HG02759 (cell line): ENCODE results near the gene LPCAT1.

ENCODE experiments used
- ATAC-seq: cut with Tn5 transposase; IDR thresholded peaks from one replicate; pipeline ENCODE4 v1.9.1; 2021; ENCODE audit warnings: mild to moderate bottlenecking, moderate library complexity; ENCODE audit not compliant: unreplicated experiment

Gene LPCAT1

DNA sequence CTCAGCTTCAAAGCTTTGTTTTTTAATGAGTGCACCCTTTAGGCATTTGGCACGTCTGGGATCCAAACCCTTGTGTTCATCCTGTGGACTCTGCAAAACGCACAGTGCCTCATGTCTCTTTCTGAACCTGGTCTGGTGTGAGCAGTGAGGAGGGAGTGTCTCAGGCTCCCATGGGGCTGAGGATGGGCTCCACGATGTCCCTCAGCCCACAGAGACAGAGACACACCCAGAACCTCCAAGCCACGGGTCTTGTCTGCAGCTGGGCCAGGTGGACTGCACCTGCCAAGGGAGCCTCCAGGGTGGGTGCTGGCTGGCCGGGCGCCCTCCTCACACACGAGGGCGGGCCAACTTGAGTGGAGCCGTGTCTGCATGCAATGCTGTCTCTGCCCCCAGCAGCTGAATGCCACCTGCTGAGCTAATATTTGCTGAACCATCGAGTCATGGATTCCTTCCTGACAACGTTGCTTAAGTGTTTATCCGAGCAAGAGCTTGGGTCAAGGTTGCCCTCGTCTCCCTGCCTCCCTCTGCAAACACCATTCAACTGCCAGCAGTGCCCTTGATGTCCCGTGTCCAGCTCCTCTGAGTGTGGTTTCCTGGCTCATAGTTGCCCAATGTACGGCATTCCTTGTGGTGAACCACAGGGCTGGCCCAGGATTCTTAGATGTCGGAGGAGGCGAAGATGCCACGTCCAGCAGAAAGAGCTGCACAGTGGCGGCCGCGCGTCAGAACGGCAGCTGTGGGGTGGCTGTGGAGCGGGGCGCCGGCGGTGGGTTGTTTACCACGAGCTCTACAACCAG lies 31.4 kb upstream of the LPCAT1 start:
- no peak for ATAC-seq

GRCh38 chr5:1554410-1554967 lies 30.7 kb upstream of the LPCAT1 start:
- no peak for ATAC-seq

DNA sequence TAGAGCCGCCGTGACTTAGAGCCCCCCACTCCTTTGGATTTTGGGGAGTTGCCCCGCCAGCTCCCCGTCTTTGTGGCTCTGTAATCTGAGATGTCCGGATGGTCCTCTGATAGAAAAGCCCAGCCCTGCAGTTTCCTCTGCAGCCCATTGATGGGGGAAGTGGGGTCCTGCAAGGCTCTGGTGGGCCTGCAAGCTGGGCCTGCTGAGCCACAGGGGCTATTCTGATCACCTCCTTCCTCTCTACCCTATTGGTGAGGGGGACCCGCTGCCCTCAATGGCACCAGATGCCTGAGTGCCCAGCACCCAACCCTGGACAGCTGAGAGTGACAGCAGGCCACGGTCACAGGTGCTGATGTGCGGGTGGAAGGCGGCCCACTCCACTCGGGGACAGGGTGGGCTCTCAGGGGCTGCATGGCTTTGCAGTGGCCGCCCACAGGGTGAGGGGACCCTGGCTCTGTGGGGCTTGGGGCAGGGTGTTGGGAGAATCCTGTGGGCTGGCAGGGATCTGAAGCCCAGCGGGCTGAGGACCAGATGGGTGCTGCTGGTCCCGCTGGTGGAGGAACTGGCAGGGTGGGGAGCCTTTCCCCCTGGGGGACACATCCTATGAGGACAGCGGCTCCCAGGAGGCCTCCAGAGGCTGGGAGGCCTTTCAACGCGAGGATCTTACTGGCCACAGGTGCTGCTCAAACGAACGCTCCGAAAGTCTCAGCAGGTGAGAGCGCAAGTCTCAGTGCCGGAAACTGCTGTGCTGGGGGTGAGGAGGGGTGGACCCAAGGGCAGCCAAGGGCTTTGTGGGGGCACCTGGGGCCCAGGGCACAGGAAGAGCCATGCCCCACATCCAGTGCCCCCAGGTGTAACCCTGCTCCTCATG lies 30.0 kb upstream of the LPCAT1 start:
- ATAC-seq, result no peak

GRCh38 chr5:1552521-1553255 lies 28.9 kb upstream of the LPCAT1 start:
- ATAC-seq, result no peak

DNA sequence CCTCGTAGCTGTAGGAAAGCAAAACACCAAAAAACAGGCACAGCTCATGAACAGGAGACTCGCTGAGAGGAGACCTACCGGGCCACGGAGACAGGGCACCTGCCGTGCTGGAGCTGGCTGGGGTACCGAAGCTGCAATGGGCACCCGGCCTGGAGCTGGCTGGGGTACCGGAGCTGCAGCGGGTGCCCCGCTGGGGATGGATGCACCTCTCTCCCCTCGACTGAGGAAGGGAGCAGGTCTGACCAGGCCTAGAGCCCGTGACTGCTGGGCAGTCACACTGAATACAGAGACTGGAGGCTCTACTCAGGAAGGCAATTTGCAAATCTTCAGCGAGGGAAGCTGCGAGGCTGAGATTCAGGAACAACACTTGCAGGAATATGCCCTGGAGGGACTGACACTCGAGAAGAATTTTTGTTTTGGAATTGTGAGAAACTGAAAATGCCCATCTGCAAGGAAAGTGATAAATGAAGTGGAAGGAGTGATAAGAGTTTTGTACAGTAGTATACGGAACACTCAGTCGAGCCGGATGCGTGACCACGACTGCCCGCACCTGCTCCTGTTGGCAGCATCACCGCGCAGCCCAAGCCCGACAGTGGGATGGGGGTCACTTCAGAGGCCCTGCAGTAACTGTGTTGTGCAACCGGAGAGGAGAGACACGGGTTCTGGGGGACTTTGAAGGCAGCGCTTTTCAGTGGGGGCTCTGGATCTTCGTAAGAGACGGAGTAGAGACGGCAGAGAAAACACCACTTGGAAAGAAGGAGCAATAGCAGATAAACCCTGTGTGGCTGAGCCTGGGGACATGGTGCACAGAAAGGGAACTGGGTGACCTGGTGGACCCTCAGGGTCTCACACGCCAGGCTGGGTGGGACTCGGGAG lies 27.9 kb upstream of the LPCAT1 start:
- ATAC-seq, result no peak

GRCh38 chr5:1550287-1551076 lies 26.7 kb upstream of the LPCAT1 start:
- no peak for ATAC-seq

GRCh38 chr5:1549475-1550030 lies 25.8 kb upstream of the LPCAT1 start:
- no peak for ATAC-seq

DNA sequence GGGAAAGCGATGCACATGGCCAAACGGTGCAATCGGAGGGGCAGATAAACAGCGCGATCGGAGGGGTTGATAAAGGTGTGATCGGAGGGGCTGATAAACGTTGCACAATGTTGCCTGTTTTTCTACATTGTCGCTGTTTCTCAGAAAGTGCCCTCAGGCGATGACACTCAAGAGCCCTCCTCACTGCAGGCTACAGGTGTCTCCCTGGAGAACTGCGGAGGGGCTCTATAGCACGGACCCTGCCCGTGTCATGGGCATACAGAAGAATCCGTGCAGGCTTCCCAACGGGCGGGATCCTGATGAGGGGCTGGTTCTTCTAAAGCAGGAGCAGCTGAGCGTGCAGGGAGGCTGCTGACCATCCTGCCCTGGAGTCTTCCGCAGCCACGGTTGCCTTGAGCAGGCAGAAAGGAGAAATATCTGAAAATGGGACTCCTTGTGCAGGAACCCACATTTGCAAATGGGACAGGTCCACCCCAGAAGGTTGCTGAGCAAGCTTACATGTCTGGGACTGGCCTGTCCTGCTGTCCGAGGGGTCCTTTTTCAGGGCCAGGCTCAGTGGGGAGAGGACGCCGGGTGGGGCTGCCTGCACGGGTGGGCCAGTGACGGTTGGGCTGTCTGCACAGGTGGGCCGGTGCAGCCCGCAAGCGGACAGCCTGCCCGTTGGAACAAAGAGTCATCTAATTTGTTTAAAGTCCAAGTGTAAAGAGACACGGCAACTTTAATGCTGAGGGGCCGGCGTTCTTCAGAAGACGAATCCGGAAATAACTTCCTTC lies 25.1 kb upstream of the LPCAT1 start:
- no peak for ATAC-seq

- ATAC-seq, result no peak
Measured at GRCh38 chr5:1547655-1548054, 23.9 kb upstream of the LPCAT1 start.

DNA sequence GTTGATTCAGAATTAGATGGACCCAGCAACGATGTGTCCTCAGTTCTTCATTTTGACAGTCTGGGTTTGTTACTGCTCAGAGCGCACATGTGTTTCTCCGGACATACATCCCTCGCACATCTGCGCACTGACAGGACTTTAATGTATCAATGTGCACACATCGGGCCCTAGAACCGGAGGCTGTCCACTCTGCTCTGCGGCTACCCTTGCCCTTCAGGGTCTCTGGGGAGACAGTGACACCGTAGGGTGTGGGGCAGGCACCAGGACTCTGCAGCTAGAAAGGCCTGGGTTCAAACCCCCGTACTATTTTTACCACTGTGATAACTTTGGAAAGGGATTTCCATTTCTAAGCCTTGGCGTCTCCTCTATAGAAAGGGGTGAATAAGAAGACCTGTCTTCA lies 23.5 kb upstream of the LPCAT1 start:
- no peak for ATAC-seq

DNA sequence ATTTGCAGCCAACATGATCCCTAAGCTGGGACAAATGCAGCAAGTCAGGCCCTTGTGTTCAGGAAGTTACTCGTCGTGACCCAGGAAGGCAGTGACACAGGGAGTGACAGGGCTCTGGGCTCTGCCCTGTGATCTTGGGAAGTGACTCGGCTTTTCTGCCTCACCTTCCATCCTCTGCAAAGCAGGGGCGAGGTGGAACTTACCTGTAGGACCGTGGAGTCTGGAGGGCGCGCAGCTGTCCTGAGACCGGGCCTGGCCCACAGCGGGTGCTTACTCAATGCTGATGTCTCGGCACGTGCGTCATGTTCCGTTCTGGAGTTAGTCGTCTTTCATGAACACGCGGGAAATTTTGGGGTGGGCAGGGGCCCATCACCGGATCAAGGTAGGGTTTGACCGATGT lies 22.8 kb upstream of the LPCAT1 start:
- ATAC-seq, result no peak

GRCh38 chr5:1545805-1546355 lies 22.1 kb upstream of the LPCAT1 start:
- ATAC-seq, result no peak

GRCh38 chr5:1545126-1545804 lies 21.5 kb upstream of the LPCAT1 start:
- ATAC-seq, result no peak

GRCh38 chr5:1544294-1544961 lies 20.7 kb upstream of the LPCAT1 start:
- ATAC-seq, result no peak

- ATAC-seq, result no peak
Measured at GRCh38 chr5:1543398-1544293, 19.9 kb upstream of the LPCAT1 start.

GRCh38 chr5:1542781-1543180 lies 19.0 kb upstream of the LPCAT1 start:
- no peak for ATAC-seq
